ENCODE measurements around the gene CEACAM5.
A peak's percentile ranks its signal among the peaks of the same experiment; 100 is the strongest.
"Not testable (repeated sequence)": the region's sequence is repeated elsewhere in the genome, so short reads cannot be mapped to it uniquely, and the experiment has no call there.

Gene CEACAM5

DNA sequence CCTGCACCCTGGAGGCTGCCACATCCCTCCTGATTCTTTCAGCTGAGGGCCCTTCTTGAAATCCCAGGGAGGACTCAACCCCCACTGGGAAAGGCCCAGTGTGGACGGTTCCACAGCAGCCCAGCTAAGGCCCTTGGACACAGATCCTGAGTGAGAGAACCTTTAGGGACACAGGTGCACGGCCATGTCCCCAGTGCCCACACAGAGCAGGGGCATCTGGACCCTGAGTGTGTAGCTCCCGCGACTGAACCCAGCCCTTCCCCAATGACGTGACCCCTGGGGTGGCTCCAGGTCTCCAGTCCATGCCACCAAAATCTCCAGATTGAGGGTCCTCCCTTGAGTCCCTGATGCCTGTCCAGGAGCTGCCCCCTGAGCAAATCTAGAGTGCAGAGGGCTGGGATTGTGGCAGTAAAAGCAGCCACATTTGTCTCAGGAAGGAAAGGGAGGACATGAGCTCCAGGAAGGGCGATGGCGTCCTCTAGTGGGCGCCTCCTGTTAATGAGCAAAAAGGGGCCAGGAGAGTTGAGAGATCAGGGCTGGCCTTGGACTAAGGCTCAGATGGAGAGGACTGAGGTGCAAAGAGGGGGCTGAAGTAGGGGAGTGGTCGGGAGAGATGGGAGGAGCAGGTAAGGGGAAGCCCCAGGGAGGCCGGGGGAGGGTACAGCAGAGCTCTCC, 6.9 kb upstream of the CEACAM5 start:
- DNase-seq, result no peak

DNA sequence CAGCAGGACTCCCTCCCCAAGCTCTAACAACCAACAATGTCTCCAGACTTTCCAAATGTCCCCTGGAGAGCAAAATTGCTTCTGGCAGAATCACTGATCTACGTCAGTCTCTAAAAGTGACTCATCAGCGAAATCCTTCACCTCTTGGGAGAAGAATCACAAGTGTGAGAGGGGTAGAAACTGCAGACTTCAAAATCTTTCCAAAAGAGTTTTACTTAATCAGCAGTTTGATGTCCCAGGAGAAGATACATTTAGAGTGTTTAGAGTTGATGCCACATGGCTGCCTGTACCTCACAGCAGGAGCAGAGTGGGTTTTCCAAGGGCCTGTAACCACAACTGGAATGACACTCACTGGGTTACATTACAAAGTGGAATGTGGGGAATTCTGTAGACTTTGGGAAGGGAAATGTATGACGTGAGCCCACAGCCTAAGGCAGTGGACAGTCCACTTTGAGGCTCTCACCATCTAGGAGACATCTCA, 6.2 kb upstream of the CEACAM5 start:
- DNase-seq, result no peak

DNA sequence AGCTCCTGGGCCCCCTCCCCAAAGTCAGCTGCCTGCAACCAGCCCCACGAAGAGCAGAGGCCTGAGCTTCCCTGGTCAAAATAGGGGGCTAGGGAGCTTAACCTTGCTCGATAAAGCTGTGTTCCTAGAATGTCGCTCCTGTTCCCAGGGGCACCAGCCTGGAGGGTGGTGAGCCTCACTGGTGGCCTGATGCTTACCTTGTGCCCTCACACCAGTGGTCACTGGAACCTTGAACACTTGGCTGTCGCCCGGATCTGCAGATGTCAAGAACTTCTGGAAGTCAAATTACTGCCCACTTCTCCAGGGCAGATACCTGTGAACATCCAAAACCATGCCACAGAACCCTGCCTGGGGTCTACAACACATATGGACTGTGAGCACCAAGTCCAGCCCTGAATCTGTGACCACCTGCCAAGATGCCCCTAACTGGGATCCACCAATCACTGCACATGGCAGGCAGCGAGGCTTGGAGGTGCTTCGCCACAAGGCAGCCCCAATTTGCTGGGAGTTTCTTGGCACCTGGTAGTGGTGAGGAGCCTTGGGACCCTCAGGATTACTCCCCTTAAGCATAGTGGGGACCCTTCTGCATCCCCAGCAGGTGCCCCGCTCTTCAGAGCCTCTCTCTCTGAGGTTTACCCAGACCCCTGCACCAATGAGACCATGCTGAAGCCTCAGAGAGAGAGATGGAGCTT, 4.7 kb upstream of the CEACAM5 start:
- DNase-seq, result no peak

DNA sequence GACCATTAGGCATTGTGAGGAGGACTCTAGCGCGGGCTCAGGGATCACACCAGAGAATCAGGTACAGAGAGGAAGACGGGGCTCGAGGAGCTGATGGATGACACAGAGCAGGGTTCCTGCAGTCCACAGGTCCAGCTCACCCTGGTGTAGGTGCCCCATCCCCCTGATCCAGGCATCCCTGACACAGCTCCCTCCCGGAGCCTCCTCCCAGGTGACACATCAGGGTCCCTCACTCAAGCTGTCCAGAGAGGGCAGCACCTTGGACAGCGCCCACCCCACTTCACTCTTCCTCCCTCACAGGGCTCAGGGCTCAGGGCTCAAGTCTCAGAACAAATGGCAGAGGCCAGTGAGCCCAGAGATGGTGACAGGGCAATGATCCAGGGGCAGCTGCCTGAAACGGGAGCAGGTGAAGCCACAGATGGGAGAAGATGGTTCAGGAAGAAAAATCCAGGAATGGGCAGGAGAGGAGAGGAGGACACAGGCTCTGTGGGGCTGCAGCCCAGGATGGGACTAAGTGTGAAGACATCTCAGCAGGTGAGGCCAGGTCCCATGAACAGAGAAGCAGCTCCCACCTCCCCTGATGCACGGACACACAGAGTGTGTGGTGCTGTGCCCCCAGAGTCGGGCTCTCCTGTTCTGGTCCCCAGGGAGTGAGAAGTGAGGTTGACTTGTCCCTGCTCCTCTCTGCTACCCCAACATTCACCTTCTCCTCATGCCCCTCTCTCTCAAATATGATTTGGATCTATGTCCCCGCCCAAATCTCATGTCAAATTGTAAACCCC, 2.8 kb upstream of the CEACAM5 start:
- DNase-seq, result no peak

DNA sequence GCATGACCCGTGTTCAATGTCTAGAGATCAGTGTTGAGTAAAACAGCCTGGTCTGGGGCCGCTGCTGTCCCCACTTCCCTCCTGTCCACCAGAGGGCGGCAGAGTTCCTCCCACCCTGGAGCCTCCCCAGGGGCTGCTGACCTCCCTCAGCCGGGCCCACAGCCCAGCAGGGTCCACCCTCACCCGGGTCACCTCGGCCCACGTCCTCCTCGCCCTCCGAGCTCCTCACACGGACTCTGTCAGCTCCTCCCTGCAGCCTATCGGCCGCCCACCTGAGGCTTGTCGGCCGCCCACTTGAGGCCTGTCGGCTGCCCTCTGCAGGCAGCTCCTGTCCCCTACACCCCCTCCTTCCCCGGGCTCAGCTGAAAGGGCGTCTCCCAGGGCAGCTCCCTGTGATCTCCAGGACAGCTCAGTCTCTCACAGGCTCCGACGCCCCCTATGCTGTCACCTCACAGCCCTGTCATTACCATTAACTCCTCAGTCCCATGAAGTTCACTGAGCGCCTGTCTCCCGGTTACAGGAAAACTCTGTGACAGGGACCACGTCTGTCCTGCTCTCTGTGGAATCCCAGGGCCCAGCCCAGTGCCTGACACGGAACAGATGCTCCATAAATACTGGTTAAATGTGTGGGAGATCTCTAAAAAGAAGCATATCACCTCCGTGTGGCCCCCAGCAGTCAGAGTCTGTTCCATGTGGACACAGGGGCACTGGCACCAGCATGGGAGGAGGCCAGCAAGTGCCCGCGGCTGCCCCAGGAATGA, 1.5 kb upstream of the CEACAM5 start:
- peak; percentile 22 for DNase-seq

DNA sequence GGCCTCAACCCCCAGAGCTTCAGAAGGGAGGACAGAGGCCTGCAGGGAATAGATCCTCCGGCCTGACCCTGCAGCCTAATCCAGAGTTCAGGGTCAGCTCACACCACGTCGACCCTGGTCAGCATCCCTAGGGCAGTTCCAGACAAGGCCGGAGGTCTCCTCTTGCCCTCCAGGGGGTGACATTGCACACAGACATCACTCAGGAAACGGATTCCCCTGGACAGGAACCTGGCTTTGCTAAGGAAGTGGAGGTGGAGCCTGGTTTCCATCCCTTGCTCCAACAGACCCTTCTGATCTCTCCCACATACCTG, 969 bp upstream of the CEACAM5 start:
- no peak for DNase-seq

DNA sequence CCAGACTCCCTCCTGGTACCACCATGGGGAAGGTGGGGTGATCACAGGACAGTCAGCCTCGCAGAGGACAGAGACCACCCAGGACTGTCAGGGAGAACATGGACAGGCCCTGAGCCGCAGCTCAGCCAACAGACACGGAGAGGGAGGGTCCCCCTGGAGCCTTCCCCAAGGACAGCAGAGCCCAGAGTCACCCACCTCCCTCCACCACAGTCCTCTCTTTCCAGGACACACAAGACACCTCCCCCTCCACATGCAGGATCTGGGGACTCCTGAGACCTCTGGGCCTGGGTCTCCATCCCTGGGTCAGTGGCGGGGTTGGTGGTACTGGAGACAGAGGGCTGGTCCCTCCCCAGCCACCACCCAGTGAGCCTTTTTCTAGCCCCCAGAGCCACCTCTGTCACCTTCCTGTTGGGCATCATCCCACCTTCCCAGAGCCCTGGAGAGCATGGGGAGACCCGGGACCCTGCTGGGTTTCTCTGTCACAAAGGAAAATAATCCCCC, 505 bp upstream of the CEACAM5 start:
- no peak for DNase-seq

DNA sequence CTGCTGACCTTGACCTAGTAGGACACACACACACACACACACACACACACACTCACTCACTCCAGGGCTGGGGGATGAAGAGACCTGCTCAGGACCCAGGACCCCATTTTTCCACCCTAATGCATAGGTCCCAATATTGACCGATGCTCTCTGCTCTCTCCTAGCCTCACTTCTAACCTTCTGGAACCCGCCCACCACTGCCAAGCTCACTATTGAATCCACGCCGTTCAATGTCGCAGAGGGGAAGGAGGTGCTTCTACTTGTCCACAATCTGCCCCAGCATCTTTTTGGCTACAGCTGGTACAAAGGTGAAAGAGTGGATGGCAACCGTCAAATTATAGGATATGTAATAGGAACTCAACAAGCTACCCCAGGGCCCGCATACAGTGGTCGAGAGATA, 1.1 kb downstream of the CEACAM5 start:
- not testable (repeated sequence) for DNase-seq

DNA sequence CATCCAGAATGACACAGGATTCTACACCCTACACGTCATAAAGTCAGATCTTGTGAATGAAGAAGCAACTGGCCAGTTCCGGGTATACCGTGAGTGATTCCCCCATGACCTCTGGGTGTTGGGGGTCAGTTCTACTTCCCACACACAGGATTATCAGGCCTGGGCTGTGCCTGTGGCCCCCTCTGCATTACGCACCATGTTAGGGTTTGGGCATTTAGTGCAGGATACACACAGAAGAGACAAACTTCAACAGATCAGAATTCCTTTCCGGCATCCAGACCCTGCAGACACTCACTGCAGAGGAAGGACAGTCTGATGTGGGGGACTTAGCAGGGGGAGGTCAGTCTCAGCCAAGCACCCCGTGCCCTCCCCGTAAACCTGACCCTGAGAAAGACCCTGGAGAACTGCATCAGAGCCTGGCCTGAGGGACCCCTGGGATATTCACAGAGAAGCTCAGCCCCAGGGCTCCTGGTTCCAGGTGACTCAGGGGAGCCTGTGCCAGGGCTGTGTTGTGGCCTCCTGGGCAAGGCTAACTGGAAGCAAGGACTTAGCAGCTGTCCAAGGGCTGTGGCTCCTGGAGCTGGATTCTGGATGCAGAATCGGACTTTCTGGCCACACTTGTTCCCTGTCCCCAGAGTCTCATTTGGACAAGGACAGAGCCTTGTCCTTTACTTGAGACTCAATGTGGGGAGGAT, 1.7 kb downstream of the CEACAM5 start:
- DNase-seq, result no peak

DNA sequence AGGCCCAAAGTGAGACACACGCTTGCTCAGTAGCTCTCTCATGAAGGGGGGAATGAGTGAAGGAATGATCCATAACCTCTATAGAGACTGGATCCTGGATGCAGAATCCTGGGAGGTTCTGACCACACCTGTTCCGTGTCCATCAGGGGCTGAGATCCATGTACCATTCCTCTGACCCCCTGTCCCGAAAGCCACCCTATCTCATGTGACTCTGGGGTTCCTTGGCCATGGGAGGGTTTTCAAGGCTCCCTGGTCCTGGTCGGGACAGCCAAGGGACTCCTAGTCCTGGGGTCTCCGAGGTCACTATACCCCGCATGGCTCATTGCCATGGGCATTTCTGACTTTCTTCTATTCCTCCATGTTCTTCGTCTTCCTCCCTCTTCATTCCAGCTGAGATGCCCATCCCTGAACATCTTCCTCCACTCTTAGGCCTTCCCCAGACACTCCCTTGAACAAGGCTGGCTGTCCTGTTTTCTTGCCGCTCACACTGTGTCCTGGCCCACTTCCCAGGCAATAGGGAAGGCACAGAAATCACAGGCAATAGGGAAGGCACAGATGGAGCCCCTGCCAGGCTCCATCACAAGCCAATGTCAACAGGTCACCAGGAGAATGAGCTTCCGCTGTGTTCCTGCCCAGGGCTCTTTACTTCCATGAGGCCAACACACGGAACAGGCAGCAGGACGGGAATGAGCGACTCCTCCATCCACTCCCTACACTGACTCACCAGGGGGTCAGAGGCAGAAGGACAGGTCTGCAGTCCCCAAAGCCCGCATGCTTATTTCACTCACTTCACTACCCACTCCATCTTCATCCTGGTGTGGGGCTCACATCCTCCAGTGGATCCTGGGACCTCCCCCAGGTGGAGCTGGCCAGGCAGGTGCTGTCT, 3.2 kb downstream of the CEACAM5 start:
- DNase-seq, result no peak

DNA sequence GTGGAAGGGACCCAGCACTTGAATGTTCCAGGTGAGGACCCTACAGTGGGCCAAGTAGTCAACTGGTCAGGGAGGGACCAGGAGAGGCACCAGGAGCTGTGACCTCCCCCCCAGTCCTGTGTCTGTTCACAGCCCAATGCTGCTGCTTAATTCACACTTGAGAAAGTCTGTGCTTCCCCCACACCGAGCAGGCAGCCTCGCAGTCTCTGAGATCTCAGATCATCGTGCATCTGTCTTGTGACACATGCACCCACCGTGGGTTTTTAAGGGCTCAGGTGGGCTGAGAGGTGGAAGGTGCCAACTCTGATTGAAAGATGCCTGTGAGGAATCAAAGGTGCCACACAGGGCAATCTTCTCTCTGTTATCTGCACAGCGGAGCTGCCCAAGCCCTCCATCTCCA, 6.2 kb downstream of the CEACAM5 start:
- DNase-seq, result no peak

DNA sequence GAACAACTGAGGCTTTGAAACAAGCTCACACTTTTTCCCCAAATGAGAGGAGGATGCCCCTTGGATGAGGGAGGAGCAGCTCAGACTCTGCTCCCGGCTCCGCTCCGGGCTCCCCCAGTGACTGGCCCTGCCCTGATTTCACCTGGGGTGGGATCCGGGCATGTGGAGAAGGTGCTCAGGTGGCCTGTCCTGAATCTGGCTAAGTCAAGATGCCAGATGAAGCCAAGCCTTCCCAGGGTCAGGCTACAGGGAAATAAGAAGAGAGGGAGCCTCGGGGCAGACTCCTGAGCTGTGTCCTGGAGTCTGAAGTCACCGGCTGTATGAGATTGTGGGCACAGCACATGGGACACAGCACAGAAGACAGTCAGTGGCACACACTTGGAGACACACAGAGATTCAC, 10.3 kb downstream of the CEACAM5 start:
- DNase-seq, result no peak

DNA sequence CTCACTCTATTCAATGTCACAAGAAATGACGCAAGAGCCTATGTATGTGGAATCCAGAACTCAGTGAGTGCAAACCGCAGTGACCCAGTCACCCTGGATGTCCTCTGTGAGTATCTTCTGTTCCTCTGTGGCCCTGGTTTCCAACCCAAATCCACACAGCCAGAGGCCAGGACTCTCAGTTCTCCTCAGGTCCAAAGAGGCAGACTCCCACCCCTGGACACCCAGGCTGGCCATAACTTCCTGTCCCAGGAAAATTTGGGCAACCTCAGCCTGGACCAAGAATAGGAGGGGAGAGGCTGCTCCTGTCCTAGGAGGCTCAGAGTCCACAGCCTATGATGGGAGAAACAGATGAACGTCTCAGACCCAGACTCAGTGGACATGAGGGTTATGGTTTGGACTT, 11.7 kb downstream of the CEACAM5 start:
- no peak for DNase-seq

DNA sequence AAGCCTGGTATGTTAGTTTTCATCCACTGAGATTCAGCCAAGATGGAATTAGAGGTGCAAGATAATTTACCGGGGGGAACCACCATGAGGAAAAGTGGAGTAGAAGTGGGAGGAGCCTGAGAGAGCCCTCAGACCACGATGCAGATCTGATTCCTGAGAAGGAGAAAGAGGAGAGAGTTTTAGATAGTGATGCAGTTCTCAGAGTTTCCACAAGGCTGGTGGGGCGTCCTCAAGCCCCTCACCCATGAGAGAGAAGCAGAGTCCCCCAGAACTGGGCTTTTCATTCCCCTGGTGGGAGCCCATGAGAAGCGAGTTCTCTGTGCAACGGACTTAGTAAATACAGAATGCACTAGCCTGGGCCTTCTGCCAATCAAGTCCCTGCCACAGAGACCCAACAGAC, 18.1 kb downstream of the CEACAM5 start:
- no peak for DNase-seq

DNA sequence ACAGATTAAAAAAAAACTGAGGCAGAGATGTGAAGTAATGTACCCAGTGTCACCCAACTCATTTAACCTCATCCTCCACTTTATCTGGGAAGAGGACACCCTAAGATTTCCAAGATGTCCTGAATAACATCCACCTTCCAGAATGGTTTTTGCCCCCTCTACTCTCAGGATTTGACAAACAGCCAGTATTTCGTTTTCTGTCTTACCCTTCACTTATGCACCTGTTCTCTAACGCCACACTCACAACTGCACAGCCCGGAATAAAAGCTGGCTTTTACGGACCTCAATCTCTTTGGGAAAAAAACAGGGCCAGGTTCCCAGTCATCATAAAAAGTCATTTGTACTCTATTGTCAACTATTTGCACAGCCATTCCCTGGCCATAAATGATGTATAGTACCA, 25.7 kb downstream of the CEACAM5 start:
- no peak for DNase-seq

DNA sequence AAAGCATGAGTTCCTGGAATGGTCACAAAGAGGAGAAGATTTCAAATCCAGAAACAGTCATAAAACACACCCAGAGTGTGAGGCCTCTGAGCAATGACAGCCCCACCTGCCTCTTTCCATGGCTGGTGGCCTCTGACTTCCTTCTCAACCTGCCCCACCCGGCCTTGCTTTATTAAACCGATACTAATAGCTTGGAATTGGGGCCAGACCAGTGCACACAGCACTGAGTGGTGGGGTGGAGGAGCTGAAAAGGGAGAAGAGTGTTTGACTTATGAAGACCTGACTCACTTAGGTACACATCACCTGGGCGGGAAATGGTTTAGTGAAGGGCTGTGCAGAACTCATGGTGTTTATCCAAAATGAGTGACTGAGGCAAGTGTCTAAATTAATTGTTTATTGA, 26.2 kb downstream of the CEACAM5 start:
- no peak for DNase-seq

DNA sequence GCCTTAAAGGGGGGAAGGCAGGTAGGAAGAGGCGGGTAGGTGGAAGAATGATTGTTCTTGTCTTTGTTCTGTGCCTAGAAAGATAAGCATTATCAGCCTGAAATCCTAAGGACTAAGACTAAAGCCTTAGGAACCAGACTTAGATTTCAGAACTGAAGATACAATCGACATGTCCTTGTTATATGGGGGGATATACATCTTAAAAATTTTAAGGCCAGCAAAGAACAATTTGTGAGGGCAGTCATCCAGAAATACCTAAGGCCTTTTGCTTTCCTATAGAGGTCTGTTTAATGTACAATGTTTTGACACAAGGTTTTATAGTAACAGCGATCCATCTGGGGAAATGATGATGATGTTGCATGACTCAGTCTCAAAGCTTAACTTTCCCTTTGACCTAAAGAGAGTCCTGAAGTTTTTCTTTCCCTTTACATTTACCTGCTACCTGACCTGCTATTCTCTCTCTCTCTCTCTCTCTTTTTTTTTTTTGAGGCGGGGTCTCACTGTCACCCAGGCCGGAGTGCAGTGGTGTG, 26.7 kb downstream of the CEACAM5 start:
- DNase-seq, result no peak

DNA sequence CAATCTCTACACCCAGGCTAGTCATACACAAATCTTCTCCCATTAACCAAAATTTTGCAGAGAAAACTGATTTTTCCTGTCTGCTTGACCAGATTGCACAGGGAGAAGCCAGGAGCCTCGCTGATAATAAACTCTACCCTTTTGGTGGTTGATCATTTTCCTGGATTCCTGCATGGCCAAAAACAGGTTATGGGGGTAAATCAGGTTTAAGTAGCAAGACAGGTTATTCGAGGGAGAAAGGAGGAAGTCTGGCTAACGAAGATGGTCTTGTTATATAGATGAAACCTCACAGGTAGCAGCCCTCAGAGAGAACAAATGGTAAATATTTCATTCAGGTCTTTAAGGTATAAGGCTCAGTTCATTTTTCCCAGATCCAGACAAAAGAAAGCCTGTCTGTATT, 30.9 kb downstream of the CEACAM5 start:
- DNase-seq, result no peak

DNA sequence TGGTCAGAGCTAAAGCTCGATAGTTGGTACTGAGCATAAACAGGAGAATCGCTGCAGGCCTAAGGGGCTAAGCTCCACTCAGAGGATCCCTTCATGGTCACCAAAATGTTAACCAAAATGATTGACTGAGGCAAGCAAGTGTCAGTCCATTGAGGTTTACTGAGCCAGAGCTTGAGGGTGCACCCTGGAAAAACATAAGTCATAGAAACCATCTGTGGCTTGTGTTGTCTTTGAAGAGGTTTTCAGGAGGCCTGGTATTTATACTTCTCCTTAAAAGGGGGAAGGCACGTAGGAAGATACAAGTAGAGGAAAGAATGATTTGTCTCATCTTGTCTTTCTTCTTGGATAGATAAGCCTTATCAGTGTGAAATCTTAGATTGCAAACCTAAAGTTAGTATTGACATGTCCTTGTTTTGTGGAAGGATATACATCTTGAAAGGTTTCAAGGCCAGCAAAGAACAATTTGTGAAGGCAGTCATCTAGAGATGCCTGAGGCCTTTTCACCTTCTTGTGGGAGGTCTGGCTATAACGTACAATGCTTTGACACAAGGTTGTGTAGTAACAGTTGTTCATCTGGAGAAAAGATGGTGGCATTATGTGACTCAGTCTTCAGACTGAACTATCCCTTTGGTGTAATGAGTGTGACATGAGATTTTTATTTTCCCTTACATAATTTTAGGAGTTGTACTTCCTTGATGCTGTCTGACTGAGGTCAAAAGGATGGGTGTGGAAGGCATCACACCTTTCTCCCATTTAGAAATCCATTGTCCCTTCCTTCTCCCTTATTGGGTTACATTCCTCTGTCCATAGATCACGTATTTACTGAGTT, 32.2 kb downstream of the CEACAM5 start:
- no peak for DNase-seq

DNA sequence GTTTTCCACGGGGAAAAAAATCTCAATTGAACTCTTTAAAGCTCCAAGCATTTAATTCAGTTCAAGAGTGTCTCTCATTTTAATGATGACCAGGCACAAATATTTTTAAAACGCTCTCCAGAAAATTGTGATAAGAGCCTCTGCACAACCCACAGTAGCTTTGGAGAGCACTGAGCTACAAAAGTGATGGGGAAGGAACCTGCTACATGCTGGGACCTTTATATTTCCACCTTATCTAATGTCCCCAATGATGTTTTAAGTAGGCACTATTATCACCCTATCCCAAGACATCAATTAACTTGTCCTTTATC, 32.8 kb downstream of the CEACAM5 start:
- DNase-seq, result no peak

All from activated gamma-delta T cell (primary cell).